GM19240 (cell line): Measurements from ENCODE around the gene FAM120B.
"Not testable (repeated sequence)": the region's sequence is repeated elsewhere in the genome, so short reads cannot be mapped to it uniquely, and the experiment has no call there.

Experiments used
- DNase-seq: peaks from one replicate; pipeline ENCODE4 v3.0.0; 2011; ENCODE audit warnings: low spot score; ENCODE audit not compliant: insufficient read length

The FAM120B gene

DNA sequence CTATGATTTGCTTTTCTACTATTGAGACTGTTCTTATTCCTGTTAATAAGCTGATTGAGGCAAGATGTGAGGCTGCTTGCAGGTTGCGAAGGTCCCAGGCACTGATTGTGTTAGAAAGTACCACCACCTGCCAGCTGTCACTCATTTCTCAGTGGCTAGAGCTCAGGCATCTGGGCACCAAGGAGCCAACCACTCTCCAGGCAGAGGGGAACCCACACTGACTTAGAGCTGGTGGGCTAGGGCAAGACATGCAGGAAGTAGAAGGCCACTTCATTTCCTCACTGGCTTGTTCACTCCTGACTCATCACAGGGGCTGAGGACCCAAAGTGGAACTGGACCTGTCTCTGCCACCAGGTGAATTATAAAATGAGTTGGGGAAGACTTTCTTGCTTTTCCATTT, 7.9 kb upstream of the FAM120B start:
- no peak for DNase-seq

DNA sequence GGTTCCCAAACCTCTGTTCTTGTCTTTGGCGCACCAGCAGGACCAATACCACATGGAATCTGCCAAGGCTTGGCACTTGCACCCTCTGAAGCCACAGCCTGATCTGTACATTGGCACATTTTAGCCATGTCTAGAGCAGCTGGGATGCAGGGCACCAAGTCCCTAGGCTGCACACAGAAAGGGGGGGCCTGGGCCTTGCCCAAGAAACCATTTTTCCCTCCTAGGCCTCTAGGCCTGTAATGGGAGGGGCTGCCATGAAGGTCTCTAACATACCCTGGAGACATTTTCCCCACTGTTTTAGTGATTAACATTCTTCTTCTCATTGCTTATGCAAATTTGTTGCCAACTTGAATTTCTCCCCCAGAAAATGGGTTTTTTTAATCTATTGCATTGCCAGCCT, 5.4 kb upstream of the FAM120B start:
- no peak for DNase-seq

DNA sequence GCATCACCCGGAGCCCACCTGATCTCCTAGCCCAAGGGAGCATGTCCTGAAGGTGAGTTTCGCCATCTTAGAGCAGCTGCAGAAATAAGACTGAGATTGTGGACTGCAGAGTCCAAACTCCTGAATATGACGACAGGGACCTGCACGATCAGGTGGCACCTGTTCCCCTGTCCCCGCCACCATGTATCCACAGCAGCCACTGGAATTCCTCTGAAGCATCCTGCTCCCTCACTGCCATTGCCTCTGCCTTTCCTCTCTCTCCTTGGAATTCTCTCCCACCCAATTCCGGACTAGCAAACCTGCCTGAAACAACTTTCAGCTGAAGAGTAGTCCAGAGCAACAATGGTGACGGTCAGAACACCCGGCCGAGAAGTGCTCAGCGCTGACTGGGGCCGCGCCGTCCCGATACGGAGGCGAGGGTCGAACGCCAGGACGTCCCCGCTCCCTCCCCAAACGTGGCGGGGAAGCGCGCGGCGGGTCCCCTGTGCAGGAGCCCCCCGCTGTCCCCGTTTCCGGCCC, 694 bp upstream of the FAM120B start:
- no peak for DNase-seq

DNA sequence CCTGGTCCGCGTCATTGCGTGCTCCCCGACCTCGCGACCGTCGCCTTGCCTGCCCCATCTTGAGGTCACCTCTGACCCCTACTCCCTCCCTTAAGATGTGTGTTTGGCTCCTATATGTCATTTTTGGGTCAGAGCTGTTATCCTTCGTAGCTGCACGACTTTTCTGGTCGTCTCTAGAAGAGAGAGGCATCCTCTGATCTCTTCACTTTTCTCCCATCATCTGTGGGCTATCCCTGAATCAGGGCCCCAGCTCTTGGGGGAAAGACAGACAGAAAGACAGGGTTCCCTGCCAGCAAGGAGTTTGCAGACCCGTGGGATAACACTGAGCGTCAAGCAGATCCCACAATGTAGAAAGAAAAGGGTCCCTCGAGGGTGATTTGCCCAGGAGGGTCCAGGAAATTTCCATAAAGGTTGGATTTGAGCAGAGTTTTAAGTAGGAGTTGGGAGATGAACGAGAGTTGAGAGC, 555 bp downstream of the FAM120B start:
- DNase-seq, result no peak

DNA sequence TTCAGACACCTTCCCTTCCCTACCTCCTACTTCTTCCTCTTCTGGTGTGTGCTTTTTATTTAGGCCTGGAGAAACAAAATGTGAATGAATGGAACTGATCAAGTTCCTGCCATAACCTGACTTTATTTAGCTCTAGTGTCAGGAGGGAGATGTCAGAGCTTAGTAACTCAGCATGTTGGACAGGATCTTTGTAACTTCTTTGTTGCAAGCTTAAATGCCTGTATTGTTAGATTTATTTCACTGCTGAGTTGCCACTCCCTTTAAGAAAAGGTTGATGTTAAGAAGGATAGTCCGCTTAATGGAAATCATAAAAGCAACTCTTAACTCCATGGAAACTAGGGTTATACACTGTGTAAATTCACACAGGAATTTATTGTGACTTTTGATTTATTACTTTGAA, 2.2 kb downstream of the FAM120B start:
- no peak for DNase-seq

DNA sequence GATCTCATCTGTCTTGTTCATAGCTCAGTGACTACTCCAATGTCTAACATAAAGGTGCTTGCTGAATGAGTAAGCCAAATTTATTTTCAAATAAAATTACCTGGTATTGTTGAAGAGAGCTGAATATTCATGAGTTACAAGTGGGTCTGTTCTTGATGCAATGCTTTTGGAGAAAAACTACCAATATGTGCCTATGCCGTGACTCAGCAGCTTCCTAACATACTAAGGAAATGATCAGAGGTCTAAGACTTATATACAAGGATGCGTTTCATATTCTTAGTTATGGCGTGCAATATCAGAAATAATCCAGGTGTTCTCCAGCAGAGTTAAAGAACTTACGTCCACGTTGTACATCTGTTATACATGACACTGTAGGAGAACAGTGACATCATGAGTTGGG, 5.1 kb downstream of the FAM120B start:
- no peak for DNase-seq

DNA sequence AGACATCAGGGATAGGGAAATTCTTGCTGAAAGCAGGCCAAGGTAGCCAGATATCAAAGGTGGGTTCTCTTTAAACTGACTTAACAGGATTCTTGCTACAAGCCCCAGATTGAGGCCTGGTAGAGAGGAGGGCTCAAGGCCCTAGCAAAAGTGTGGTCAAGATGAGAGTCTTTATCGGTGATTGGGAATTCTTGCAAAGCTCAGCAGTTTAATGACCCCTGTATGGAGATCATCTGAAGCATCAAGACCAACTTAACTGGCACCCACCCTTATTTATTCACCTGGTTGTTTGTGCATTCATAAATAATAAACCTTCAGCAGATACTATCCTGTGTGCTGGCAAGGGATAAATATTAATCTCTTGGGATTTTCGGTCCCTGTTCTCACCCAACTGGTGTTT, 6.3 kb downstream of the FAM120B start:
- DNase-seq, result no peak

DNA sequence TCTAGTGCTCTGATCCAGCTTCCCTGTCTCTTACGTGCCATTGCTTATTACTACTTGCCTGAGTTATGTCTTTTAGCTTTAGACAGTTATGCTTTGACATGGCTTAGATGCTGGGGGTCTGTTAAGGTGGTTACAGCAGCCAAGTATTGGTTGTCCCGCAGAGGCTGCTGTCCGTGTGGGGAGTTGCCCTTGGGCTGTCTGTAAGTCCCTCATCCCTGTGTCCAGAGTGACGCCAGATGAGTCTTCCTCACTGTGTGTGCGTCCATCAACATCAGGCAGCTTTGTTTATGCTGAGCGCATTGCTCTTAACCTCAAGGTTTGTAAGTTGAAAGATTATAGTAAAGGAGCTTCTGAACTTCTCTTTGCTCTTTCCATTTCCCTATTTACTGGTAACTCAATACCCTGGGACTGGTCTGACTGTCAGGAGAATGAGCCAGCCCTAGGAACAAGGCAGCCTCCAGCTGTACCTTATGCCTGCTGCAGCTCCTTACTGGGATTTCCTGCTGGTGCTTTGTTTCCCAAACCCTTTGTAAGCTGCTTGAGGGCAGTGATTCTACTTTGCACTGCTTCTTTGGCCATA, 7.2 kb downstream of the FAM120B start:
- no peak for DNase-seq

DNA sequence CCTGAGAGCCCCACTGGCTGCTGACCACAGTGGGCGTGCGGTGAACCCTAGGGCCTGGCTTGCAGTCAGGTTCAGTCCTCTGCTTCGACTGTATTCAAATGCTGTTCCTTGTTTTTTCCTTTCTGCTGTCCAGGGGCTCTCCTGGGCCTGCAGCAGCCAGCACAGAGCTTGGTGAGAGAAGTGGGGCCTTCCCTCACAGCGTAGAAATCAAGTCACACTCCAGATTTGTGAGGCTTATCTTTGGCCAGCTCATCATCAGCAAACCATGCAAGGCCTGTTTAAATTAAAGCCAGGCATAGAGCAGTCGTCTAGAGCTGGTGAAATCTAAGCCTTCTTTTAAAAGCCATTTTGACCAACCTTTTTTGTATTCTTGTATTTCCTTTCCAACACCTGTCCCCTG, 8.4 kb downstream of the FAM120B start:
- no peak for DNase-seq

DNA sequence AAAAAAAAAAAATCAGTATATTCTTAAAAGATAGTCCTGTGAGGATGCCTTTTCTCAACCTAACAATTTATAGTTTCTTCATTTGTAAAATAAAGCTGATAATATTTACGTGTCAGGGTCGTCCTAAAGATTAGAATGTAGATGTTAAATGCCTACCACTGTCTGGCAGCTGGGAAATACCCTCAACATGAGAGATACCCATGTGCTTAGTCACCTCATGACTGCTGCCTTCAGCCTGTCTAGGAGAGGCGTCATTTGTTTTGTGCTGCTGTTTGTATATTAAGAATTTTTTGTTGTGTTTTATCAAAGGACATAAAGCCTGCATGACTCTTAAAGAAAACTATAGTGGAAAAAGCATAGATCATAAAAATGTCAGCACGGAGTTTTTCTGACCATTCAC, 9.5 kb downstream of the FAM120B start:
- no peak for DNase-seq

DNA sequence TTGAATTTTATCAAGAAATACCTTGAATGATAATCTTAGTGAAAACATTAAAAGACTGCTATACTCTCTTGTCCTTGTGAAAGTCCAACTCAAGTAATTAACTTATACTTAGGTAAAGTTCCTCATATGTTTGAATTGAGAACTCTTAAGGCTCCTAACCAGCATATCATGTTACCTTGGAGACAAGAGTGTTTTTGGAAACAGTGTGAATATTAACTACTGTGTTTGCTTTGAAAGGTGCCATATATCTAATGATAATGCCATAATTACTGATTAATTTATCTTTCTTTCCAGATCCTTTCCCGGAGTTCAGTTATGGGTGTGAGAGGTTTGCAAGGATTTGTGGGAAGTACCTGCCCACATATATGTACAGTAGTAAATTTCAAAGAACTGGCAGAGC, 10.5 kb downstream of the FAM120B start:
- no peak for DNase-seq

DNA sequence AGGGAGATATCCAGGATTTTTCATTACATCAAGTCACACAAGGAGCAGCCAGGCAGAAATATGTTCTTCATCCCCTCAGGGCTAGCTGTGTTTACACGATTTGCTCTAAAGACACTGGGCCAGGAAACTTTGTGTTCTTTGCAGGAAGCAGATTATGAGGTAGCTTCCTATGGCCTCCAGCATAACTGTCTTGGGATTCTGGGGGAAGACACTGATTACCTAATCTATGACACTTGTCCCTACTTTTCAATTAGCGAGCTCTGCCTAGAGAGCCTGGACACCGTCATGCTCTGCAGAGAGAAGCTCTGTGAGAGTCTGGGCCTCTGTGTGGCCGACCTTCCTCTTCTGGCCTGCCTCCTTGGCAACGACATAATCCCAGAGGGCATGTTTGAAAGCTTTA, 11.2 kb downstream of the FAM120B start:
- no peak for DNase-seq

DNA sequence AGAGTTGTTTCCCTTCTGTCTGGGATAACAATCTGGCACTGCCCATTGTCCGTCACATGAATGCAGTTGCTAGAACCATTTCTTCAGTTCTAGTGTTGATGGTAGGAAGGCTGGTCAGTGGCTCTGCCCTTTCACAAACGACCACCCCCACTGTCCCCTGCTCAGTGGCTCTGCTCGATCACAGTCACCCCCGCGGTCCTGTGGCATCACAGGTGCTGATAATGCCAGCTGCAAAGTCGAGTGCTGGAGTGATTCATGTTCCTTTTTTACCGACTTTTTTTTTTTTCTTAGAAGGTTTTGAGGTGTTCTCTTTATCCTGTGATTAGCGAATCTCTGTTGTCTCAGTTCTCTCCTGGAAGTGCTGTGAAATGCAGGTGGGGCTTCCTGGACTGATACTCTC, 22.8 kb downstream of the FAM120B start:
- no peak for DNase-seq

DNA sequence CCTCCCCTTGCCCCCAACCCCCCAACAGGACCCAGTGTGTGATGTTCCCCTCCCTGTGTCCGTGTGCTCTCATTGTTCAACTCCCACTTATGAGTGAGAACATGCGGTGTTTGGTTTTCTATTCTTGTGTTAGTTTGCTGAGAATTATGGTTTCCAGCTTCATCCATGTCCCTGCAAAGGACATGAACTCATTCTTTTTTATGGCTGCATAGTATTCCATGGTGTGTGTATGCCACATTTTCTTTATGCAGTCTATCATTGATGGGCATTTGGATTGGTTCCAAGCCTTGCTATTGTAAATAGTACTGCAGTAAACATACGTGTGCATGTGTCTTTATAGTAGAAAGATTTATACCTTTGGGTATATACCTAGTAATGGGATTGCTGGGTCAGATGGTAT, 28.6 kb downstream of the FAM120B start:
- DNase-seq, result not testable (repeated sequence)

DNA sequence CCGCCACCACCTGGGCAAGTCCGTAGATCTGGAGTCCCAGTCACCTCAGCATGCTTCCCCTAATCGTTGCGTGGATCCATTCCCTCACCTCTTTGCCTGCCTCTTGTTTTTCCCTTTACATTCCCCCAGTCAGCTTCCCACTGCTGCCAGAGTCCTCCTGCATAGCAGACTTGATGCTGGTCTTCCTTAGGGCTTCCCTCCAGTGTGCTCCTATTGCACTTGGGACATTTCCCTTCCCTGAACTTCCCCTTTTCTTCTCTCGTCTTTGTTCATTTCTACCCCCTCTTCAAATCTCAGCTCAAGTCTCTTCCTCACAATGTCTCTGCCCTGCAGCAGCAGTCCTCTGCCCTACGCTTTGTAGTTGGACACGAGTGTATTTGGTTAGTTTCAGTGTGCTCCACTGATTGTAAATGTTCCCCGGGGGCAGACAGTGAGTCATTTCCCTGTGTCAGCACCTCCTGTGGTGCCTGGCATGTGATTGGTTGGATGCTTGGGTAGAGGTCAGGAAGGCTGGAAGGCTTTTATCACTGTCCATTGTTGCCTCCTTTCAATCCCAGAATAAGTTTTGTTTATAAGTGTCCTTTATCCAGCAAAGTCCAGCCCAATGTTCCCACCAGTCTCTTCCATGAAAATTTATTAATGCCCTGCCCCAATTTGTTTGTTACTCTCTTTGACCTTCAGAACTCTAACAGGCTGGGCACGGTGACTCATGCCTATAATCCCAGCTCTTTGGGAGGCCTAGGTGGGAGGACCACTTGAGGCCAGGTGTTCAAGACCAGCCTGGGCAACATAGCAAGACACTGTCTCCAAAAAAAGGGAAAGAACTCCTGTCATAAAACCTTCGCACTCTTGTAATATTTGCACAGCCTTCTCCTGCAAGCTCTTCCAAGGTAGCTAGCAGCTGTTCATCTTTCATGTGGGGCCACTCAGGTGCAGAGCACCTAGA, 38.3 kb downstream of the FAM120B start:
- DNase-seq, result no peak

DNA sequence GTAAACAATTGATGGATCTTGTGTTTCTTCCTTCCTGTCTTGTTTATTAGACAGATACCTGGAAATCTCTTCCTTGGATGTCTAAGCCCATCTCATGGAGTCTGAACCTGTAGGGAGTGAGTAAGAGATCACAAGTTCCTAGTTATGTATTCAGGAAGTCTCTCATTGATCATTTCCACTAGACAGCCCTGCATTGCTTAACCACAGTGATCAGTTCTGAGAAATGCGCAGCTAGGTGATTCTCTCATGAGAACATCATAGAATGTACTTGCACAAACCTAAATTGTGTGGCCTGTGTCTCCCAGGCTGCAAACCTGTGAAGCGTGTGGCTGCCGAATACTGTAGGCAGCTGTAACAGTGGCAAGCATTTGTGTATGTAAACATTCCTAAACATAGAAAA, 39.1 kb downstream of the FAM120B start:
- no peak for DNase-seq

DNA sequence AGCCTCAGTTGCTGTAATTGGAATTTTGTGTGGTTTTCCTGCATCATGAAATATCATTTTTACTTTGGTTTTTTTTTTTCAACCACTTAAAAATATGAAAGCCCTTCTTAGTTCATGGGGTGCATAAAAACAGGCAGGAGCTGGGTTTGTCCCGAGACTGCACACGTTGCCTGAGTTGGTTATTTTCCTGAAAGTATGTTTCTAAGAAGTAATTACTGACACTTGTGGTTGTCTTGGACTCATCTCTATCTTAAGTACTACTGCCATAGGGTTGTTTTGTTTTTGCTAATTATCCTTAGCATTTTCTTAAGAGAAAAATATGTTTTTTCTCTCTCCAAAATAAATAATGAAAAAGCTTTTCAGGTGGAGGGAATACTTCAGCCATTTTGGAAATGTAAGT, 40.1 kb downstream of the FAM120B start:
- no peak for DNase-seq

DNA sequence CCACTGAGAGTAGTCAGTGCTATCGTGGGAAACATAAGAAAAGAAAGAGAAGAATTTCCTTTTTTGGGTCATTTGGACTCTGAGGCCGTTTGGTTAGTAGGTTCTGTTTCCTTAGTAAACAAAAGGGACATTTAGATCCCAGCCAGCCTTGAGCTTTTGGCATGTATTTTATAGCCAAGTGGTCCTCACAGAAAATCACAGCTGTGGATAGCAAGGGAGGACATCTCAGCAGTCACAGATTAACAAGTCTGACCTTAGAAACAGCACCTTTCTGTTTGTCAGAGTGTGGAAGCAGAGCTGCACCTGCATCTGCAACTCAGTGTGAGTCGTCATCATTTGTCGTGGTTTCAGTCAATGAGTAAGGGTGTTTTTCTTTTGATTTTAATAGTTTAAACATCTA, 40.5 kb downstream of the FAM120B start:
- no peak for DNase-seq

DNA sequence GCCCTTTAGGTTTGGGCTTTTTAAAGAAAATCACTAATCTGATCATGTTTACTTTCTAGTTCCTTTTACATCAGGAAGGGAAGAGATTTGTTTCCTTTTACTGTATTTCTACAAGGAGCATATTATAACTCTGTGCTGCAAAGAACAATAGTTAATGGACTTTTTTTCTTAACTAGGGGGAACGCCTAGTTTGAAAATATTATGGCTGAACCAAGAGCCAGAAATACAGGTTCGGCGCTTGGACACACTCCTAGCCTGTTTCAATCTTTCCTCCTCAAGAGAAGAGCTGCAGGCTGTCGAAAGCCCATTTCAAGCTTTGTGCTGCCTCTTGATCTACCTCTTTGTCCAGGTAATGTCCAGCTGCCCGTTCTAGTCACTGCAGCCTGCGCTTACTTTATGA, 41.4 kb downstream of the FAM120B start:
- DNase-seq, result no peak

DNA sequence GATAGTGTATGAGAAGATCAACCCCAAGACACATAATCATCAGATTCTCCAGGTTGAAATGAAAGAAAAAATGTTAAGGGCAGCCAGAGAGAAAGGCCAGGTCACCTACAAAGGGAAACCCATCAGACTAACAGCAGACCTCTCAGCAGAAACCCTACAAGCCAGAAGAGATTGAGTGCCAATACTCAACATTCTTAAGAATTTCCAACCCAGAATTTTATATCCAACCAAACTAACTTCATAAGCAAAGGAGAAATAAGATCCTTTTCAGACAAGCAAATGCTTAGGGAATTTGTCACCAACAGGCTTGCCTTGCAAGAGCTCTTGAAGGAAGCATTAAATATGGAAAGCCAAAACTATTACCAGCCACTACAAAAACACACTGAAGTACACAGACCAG, 44.9 kb downstream of the FAM120B start:
- not testable (repeated sequence) for DNase-seq

DNA sequence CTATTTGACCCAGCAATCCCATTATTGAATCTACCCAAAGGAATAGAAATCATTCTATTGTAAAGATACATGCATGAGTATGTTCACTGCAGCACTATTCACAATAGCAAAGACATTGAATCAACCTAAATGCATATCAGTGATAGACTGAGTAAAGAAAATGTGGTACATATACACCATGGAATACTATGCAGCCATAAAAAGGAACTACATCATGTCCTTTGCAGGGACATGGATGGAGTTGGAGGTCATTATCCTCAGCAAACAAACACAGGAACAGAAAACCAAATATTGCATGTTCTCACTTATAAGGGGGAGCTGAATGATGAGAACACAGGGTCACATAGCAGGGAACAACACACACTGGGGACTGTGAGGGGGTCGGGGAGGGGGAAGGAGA, 48.6 kb downstream of the FAM120B start:
- not testable (repeated sequence) for DNase-seq

DNA sequence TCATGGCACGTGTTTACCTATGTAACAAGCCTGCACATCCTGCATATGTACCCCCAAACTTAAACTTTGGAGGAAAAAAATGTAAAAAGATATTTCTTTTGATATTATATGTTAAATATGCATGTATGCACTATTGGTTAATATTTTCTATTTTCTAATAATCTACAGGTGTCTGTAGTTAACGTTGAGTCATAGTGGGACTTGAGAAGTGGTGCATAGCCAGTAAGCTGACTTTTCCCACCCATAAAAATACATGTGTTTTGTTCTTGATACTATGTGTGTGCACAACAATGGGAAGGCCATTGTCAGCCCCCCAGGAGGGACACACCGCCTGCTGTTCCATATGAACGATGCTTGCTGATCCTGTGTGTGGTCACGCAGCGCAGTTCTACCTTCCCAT, 49.1 kb downstream of the FAM120B start:
- DNase-seq, result no peak

DNA sequence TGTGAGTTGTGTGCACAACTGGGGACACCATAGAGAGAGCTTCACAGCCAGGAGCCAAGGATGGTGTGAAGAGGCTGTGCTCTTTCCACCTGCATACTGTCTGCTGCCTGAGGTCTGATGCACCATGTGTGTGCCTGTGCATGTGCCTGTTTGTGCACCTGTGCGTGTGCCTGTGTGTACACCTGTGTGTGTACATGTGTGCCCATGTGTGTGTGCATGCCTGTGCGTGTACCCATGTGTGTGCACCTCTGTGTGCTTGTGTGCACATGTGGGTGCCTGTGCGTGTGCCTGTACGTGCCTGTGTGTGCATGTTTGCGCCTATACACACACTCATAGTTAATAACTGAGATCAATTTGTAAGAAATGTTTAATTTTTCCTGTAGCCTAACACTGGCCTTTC, 51.3 kb downstream of the FAM120B start:
- no peak for DNase-seq
